ENCODE measurements around the gene FOXC1.

FOXC1 gene

DNA sequence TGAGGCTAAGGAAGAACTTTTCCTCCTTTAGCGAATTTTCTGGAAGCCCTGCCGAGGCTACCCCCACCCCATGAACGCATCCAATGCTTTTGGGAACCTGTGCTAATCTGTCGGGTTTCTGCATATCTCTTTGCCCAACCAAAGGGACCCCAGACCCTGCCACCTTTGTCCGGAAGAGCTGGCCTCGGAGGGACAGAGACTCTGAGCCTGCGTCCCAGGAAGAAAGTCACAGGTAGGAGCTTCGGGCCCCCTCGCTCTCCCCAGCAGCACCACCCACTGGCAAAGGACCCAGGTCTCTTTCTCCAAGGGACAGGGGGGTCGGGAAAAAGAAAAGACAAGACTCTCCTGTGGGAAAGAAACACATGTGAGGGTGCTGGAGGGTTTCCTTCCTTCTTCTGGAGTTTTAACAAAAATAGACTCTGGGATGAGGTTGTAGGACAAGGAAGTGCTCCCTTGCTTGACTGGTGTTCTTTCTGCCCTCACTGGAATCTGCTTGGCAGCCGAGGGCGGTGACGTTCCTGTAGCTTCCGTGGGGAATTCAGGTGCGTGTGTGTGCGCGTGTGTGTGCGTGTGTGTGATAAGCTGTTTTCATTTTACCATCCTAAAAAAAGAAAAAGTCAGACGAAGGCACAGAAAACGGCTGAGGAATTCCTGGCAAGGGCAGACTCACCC, 16.3 kb upstream of the FOXC1 start:
- Histone ChIP-seq H3K27ac (ENCODE audit: low read length) (no peak overlapping the region), H3K4me3 (ENCODE audit: low read length) (no peak overlapping the region), H3K27me3 (ENCODE audit: control insufficient read depth, insufficient read depth, low read length) (no peaks in the 10 kb centered on the region), H3K9me3 (ENCODE audit: control insufficient read depth, insufficient read depth, low read length) (no peaks in the 10 kb centered on the region), H3K4me1 (ENCODE audit: control insufficient read depth, insufficient read depth, low read length) (peaks cover 1% of the 10 kb centered on the region), H3K36me3 (ENCODE audit: control insufficient read depth, insufficient read depth, low read length) (no peaks in the 10 kb centered on the region)
- WGBS (ENCODE audit: insufficient coverage, insufficient read length): no CpG with 5 or more reads among the region's 20 CpGs
- DNase-seq (ENCODE audit: low read depth, low spot score): no peak

DNA sequence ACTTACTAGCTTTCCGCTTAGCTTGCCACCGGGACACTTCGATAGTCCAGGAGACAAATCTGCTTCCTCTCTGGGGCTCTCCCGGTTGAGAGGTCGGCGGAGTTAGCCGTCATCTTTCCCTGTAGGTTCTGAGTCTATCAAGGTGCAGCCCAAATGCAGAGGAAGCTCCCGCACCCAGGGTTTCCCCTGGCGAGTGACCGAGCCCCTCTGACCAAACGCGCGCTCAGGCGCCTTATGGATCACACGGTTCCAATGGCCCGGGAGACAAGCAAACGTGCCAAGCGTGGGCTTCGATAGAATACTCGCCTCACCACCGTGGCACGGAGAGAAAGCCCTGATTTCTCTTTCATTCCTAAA, 15.8 kb upstream of the FOXC1 start:
- H3K27me3 ChIP-seq (ENCODE audit: control insufficient read depth, insufficient read depth, low read length): no peaks in the 10 kb centered on the region
- WGBS (ENCODE audit: insufficient coverage, insufficient read length): no CpG with 5 or more reads among the region's 22 CpGs
- H3K27ac ChIP-seq (ENCODE audit: low read length): no peak overlapping the region
- H3K4me1 ChIP-seq (ENCODE audit: control insufficient read depth, insufficient read depth, low read length): peaks cover 1% of the 10 kb centered on the region
- no peak overlapping the region for H3K4me3 ChIP-seq (ENCODE audit: low read length)
- H3K36me3 ChIP-seq (ENCODE audit: control insufficient read depth, insufficient read depth, low read length): no peaks in the 10 kb centered on the region
- H3K9me3 ChIP-seq (ENCODE audit: control insufficient read depth, insufficient read depth, low read length): no peaks in the 10 kb centered on the region
- DNase-seq (ENCODE audit: low read depth, low spot score): no peak

GRCh38 chr6:1594445-1595200, 15.1 kb upstream of the FOXC1 start:
- DNase-seq (ENCODE audit: low read depth, low spot score): no peak
- H3K27ac ChIP-seq (ENCODE audit: low read length): no peak overlapping the region
- H3K4me1 ChIP-seq (ENCODE audit: control insufficient read depth, insufficient read depth, low read length): peaks cover 1% of the 10 kb centered on the region
- H3K9me3 ChIP-seq (ENCODE audit: control insufficient read depth, insufficient read depth, low read length): no peaks in the 10 kb centered on the region
- H3K27me3 ChIP-seq (ENCODE audit: control insufficient read depth, insufficient read depth, low read length): no peaks in the 10 kb centered on the region
- no peak overlapping the region for H3K4me3 ChIP-seq (ENCODE audit: low read length)
- no peaks in the 10 kb centered on the region for H3K36me3 ChIP-seq (ENCODE audit: control insufficient read depth, insufficient read depth, low read length)
- WGBS (ENCODE audit: insufficient coverage, insufficient read length): no CpG with 5 or more reads among the region's 33 CpGs

- H3K36me3 ChIP-seq (ENCODE audit: control insufficient read depth, insufficient read depth, low read length): no peaks in the 10 kb centered on the region
- H3K4me3 ChIP-seq (ENCODE audit: low read length): no peak overlapping the region
- peaks cover 1% of the 10 kb centered on the region for H3K4me1 ChIP-seq (ENCODE audit: control insufficient read depth, insufficient read depth, low read length)
- H3K27me3 ChIP-seq (ENCODE audit: control insufficient read depth, insufficient read depth, low read length): no peaks in the 10 kb centered on the region
- H3K9me3 ChIP-seq (ENCODE audit: control insufficient read depth, insufficient read depth, low read length): no peaks in the 10 kb centered on the region
- no peak overlapping the region for H3K27ac ChIP-seq (ENCODE audit: low read length)
- no CpG with 5 or more reads among the region's 28 CpGs for WGBS (ENCODE audit: insufficient coverage, insufficient read length)
- no peak for DNase-seq (ENCODE audit: low read depth, low spot score)
Observed at GRCh38 chr6:1595271-1596087, 14.2 kb upstream of the FOXC1 start.

DNA sequence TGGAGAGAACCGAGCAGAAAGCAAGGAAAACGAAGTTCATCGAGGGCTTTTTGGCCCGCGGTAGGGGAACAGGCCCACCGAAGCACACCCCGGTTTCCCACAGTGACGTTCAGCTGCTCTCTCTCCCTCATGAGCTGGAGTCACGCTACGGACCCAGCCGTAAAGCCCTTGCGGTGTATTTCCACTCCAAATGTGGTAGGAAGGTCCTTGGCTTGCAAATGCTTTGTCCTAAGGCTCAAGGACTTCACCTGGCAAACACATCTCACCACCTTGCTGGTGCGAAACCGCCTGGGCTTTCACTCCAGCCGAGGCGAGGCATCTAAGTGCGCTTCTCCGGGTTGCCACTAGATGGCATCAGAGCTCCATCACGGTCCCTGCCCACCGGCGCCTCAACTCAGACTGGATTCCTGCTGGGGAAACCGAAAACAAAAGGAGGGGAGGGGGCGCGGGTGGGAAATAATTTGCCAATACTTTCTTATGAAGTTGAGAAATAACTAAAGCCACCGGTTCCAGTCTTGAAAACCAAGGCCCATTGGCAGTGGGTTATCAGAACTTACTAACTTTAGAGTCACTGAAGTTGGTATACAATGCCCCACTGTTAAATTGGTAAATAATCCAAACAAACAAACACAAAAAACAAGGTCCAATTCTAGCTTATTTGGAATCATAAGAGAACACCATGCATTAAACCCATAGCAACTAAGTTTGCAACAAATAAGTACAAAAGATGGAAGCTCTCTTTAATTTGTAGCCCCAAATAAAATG, 13.4 kb upstream of the FOXC1 start:
- Histone ChIP-seq H3K9me3 (ENCODE audit: control insufficient read depth, insufficient read depth, low read length) (no peaks in the 10 kb centered on the region), H3K4me1 (ENCODE audit: control insufficient read depth, insufficient read depth, low read length) (peaks cover 1% of the 10 kb centered on the region), H3K4me3 (ENCODE audit: low read length) (no peak overlapping the region), H3K36me3 (ENCODE audit: control insufficient read depth, insufficient read depth, low read length) (no peaks in the 10 kb centered on the region), H3K27me3 (ENCODE audit: control insufficient read depth, insufficient read depth, low read length) (no peaks in the 10 kb centered on the region), H3K27ac (ENCODE audit: low read length) (no peak overlapping the region)
- no CpG with 5 or more reads among the region's 25 CpGs for WGBS (ENCODE audit: insufficient coverage, insufficient read length)
- DNase-seq (ENCODE audit: low read depth, low spot score): no peak

- DNase-seq (ENCODE audit: low read depth, low spot score): no peak
- no peaks in the 10 kb centered on the region for H3K9me3 ChIP-seq (ENCODE audit: control insufficient read depth, insufficient read depth, low read length)
- H3K36me3 ChIP-seq (ENCODE audit: control insufficient read depth, insufficient read depth, low read length): no peaks in the 10 kb centered on the region
- H3K4me1 ChIP-seq (ENCODE audit: control insufficient read depth, insufficient read depth, low read length): peaks cover 1% of the 10 kb centered on the region; the same call in 1 of the 2 replicates
- H3K4me3 ChIP-seq (ENCODE audit: low read length): no peak overlapping the region
- H3K27me3 ChIP-seq (ENCODE audit: control insufficient read depth, insufficient read depth, low read length): no peaks in the 10 kb centered on the region
- WGBS (ENCODE audit: insufficient coverage, insufficient read length): no CpG with 5 or more reads among the region's 8 CpGs
- no peak overlapping the region for H3K27ac ChIP-seq (ENCODE audit: low read length)
Observed at GRCh38 chr6:1597121-1597744, 12.5 kb upstream of the FOXC1 start.

DNA sequence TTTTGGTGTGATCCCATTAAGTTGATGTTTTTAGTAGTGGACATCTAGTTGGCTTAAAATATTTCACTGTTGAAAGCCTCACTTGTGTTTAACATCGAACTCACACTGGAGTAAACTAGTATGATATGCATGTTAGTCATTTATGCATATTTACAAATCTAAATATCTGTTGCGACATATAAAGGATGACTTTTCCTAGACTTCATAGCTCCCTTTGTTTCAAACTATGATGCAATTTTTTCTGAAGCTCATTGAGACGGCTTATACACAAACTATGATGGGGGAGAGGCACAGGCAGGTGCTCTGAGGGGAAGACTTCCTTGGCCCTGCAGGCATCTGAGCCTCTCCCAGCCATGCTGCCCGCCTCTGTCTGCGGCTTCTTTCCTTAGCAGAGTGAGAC, 11.8 kb upstream of the FOXC1 start:
- WGBS (ENCODE audit: insufficient coverage, insufficient read length): no CpG with 5 or more reads among the region's 5 CpGs

GRCh38 chr6:1598433-1598832, 11.3 kb upstream of the FOXC1 start:
- WGBS (ENCODE audit: insufficient coverage, insufficient read length): no CpG with 5 or more reads among the region's 10 CpGs

More for the DNA sequence above, 11.8 kb upstream of the FOXC1 start:
- H3K36me3 ChIP-seq (ENCODE audit: control insufficient read depth, insufficient read depth, low read length): no peaks in the 10 kb centered on the region
- H3K27me3 ChIP-seq (ENCODE audit: control insufficient read depth, insufficient read depth, low read length): no peaks in the 10 kb centered on the region
- H3K27ac ChIP-seq (ENCODE audit: low read length): no peak overlapping the region
- H3K4me1 ChIP-seq (ENCODE audit: control insufficient read depth, insufficient read depth, low read length): peaks cover 1% of the 10 kb centered on the region; the same call in 1 of the 2 replicates
- DNase-seq (ENCODE audit: low read depth, low spot score): no peak
- no peak overlapping the region for H3K4me3 ChIP-seq (ENCODE audit: low read length)
- H3K9me3 ChIP-seq (ENCODE audit: control insufficient read depth, insufficient read depth, low read length): no peaks in the 10 kb centered on the region

DNA sequence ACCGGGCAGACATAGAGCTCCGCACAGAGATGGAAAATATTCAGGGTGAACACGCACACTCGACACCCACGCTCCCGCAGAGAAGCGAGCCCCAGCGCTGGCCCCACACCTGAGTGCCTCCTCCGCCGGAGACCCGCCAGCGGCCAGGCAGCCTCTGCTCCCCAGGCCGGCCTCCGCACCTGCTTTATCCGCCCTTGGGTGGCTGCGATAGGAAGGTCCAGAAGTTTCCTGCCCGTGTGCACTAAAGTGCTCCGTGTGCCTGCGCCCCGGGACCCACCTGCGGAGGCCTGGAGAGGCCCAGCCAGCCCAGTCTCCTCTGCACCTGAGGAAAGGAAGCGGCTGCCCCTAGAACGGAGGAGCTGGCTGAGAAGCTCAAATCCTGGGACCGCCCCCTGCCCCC, 10.8 kb upstream of the FOXC1 start:
- Histone ChIP-seq H3K4me3 (ENCODE audit: low read length) (no peak overlapping the region), H3K9me3 (ENCODE audit: control insufficient read depth, insufficient read depth, low read length) (no peaks in the 10 kb centered on the region), H3K27ac (ENCODE audit: low read length) (no peak overlapping the region), H3K4me1 (ENCODE audit: control insufficient read depth, insufficient read depth, low read length) (peaks cover 1% of the 10 kb centered on the region; the same call in 1 of the 2 replicates), H3K36me3 (ENCODE audit: control insufficient read depth, insufficient read depth, low read length) (no peaks in the 10 kb centered on the region), H3K27me3 (ENCODE audit: control insufficient read depth, insufficient read depth, low read length) (peaks cover 4% of the 10 kb centered on the region; the same call in 1 of the 2 replicates)
- WGBS (ENCODE audit: insufficient coverage, insufficient read length): no CpG with 5 or more reads among the region's 24 CpGs
- DNase-seq (ENCODE audit: low read depth, low spot score): no peak

More at GRCh38 chr6:1598433-1598832, 11.3 kb upstream of the FOXC1 start:
- DNase-seq (ENCODE audit: low read depth, low spot score): no peak
- no peaks in the 10 kb centered on the region for H3K9me3 ChIP-seq (ENCODE audit: control insufficient read depth, insufficient read depth, low read length)
- H3K4me1 ChIP-seq (ENCODE audit: control insufficient read depth, insufficient read depth, low read length): peaks cover 1% of the 10 kb centered on the region; the same call in 1 of the 2 replicates
- no peak overlapping the region for H3K4me3 ChIP-seq (ENCODE audit: low read length)
- H3K36me3 ChIP-seq (ENCODE audit: control insufficient read depth, insufficient read depth, low read length): no peaks in the 10 kb centered on the region
- no peaks in the 10 kb centered on the region; the same call in 1 of the 2 replicates for H3K27me3 ChIP-seq (ENCODE audit: control insufficient read depth, insufficient read depth, low read length)
- no peak overlapping the region for H3K27ac ChIP-seq (ENCODE audit: low read length)

Measured in iPS DF 6.9 (cell line).